Cardiac muscle cell (in vitro differentiated cells and primary cell): ENCODE measurements around the gene KAT5. TPM values are rescaled to one million over a fixed set of nuclear protein-coding genes. Genes with fewer than 3 reads are reported as not detected.

Experiments
- DNase-seq, 2 donors: peaks; one replicate each; pipeline versions ENCODE4 v3.0.0 to v3.0.0-alpha.2; 2010 to 2017; ENCODE audit warnings: low read depth in 1 of 2, low spot score in 1 of 2
- H3K27ac ChIP-seq: fragments of 200-600 bp; sonication (generic); 2 replicates; pipeline ENCODE4 v1.5.1; 2016
- H3K27me3 ChIP-seq: fragments of 200-600 bp; sonication (generic); 2 replicates; pipeline ENCODE4 v1.6.0; 2016; ENCODE audit warnings: control low read depth
- H3K36me3 ChIP-seq: fragments of 200-600 bp; sonication (generic); 2 replicates; pipeline ENCODE4 v1.5.1; 2016; ENCODE audit warnings: control low read depth
- H3K4me1 ChIP-seq: fragments of 200-600 bp; sonication (generic); 2 replicates; pipeline ENCODE4 v1.8.1; 2017; ENCODE audit warnings: low read depth, mild to moderate bottlenecking, mixed run types
- H3K4me3 ChIP-seq: fragments of 200-600 bp; sonication (generic); 2 replicates; pipeline ENCODE4 v1.5.1; 2016; ENCODE audit warnings: mild to moderate bottlenecking
- H3K9me3 ChIP-seq: fragments of 200-600 bp; sonication (generic); 2 replicates; pipeline ENCODE4 v1.5.1; 2017; ENCODE audit warnings: low read depth, mild to moderate bottlenecking, control low read depth
- CTCF ChIP-seq: IDR thresholded peaks from 2 replicates; pipeline ENCODE4 v1.5.1; 2012; ENCODE audit warnings: low read depth, mild to moderate bottlenecking, low read length
- polyA plus RNA-seq: library from polyadenylated mRNA; unstranded; fragments of >200 nt; fragmentation: Nextera tagmentation; extraction: Ambion mirVana; gene quantifications from 2 replicates; pipeline ENCODE4 v1.2.1, GENCODE V29; 2016
- total RNA-seq: library from RNA; depleted of rRNA; stranded (reverse); fragments of >200 nt; gene quantifications from 2 replicates; pipeline ENCODE4 v1.2.3, GENCODE V29; 2016

KAT5 gene
- total and polyA plus RNA-seq, 2 experiments from 2014 or later = 51.4 to 63.7 TPM

- Histone ChIP-seq H3K27me3 (no peaks in the 10 kb centered on the region), H3K27ac (no peak overlapping the region), H3K36me3 (no peaks in the 10 kb centered on the region), H3K4me3 (no peak overlapping the region), H3K4me1 (no peaks in the 10 kb centered on the region), H3K9me3 (no peaks in the 10 kb centered on the region)
- DNase-seq = no peak
- TF ChIP-seq CTCF = no peak
Observed at GRCh38 chr11:65739022-65739421, 27.0 kb downstream of the KAT5 start.

- H3K36me3 ChIP-seq = no peaks in the 10 kb centered on the region
- no peak overlapping the region for H3K27ac ChIP-seq
- no peak overlapping the region for H3K4me3 ChIP-seq
- DNase-seq = no peak
- H3K27me3 ChIP-seq = no peaks in the 10 kb centered on the region
- H3K4me1 ChIP-seq = no peaks in the 10 kb centered on the region
- TF ChIP-seq CTCF = no peak
- no peaks in the 10 kb centered on the region for H3K9me3 ChIP-seq
Observed at GRCh38 chr11:65741185-65741584, 29.1 kb downstream of the KAT5 start.

GRCh38 chr11:65742353-65742752 is 30.3 kb downstream of the KAT5 start:
- no peak for DNase-seq
- H3K4me3 ChIP-seq = no peak overlapping the region
- H3K27ac ChIP-seq = no peak overlapping the region
- no peak for TF ChIP-seq CTCF
- H3K9me3 ChIP-seq = no peaks in the 10 kb centered on the region
- no peaks in the 10 kb centered on the region for H3K36me3 ChIP-seq
- H3K4me1 ChIP-seq = no peaks in the 10 kb centered on the region
- H3K27me3 ChIP-seq = no peaks in the 10 kb centered on the region

GRCh38 chr11:65743681-65744025 is 31.6 kb downstream of the KAT5 start:
- H3K9me3 ChIP-seq = no peaks in the 10 kb centered on the region
- H3K27me3 ChIP-seq = no peaks in the 10 kb centered on the region
- DNase-seq = no peak
- no peaks in the 10 kb centered on the region for H3K36me3 ChIP-seq
- no peak for TF ChIP-seq CTCF
- H3K27ac ChIP-seq = no peak overlapping the region
- H3K4me1 ChIP-seq = no peaks in the 10 kb centered on the region
- no peak overlapping the region for H3K4me3 ChIP-seq

- H3K4me1 ChIP-seq = no peaks in the 10 kb centered on the region
- H3K4me3 ChIP-seq = no peak overlapping the region
- no peak overlapping the region for H3K27ac ChIP-seq
- H3K36me3 ChIP-seq = no peaks in the 10 kb centered on the region
- no peaks in the 10 kb centered on the region for H3K27me3 ChIP-seq
- peak; percentile 11 to 54 for DNase-seq
- peak; percentile 44 for TF ChIP-seq CTCF
- H3K9me3 ChIP-seq = no peaks in the 10 kb centered on the region
Observed at GRCh38 chr11:65744026-65744698, 32.1 kb downstream of the KAT5 start.

GRCh38 chr11:65744699-65745042 is 32.6 kb downstream of the KAT5 start:
- no peak overlapping the region for H3K4me3 ChIP-seq

More at GRCh38 chr11:65744699-65745042, 32.6 kb downstream of the KAT5 start:
- Histone ChIP-seq H3K36me3 (no peaks in the 10 kb centered on the region), H3K9me3 (no peaks in the 10 kb centered on the region), H3K27me3 (no peaks in the 10 kb centered on the region), H3K4me1 (no peaks in the 10 kb centered on the region), H3K27ac (no peak overlapping the region)
- DNase-seq = no peak
- no peak for TF ChIP-seq CTCF
